Stimulated activated CD8-positive, alpha-beta memory T cell treated with anti-CD3 and anti-CD28 coated beads, Interleukin-7, amount 100 ng/mL, for 1 hour (primary cell): ENCODE measurements around the gene ZNF460.
"Not testable (repeated sequence)": the region's sequence is repeated elsewhere in the genome, so short reads cannot be mapped to it uniquely, and the experiment has no call there.

ENCODE experiments used
- DNase-seq, 2 donors: peaks; one replicate each; pipeline ENCODE4 v3.0.0-alpha.2; 2020; ENCODE audit warnings: low read depth in 2 of 2

Gene ZNF460

GRCh38 chr19:57280165-57280961 is at the start of gene ZNF460:
ZNF460 (plus strand) TSS chr19:57280485; CDS start chr19:57280807, 322 bp downstream.
- DNase-seq, result peak; percentile 92 to 95

GRCh38 chr19:57231686-57232085 is 48.6 kb upstream of the ZNF460 start:
- DNase-seq, result no peak

GRCh38 chr19:57233207-57233606 is 47.1 kb upstream of the ZNF460 start:
- no peak for DNase-seq

GRCh38 chr19:57239982-57240310 is 40.3 kb upstream of the ZNF460 start:
- DNase-seq, result no peak

GRCh38 chr19:57240311-57241090 is 39.8 kb upstream of the ZNF460 start, which contains the start of gene ZNF805:
ZNF805 (plus strand) TSS chr19:57240632; CDS start chr19:57240892, 260 bp downstream.
- DNase-seq, result peak; percentile 92

- DNase-seq, result no peak
These were observed 39.1 kb upstream of the ZNF460 start for GRCh38 chr19:57241176-57241575.

GRCh38 chr19:57242821-57243220 is 37.5 kb upstream of the ZNF460 start:
- no peak for DNase-seq

- DNase-seq, result no peak
These were observed 35.8 kb upstream of the ZNF460 start for GRCh38 chr19:57244513-57244912.

- no peak for DNase-seq
These were observed 35.2 kb upstream of the ZNF460 start for GRCh38 chr19:57245066-57245465.

- DNase-seq, result no peak
These were observed 34.3 kb upstream of the ZNF460 start for GRCh38 chr19:57245959-57246358.

- DNase-seq, result no peak
These were observed 31.6 kb upstream of the ZNF460 start for GRCh38 chr19:57248646-57249045.

- DNase-seq, result no peak
These were observed 31.0 kb upstream of the ZNF460 start for GRCh38 chr19:57249329-57249728.

- DNase-seq, result not testable (repeated sequence)
These were observed 26.5 kb upstream of the ZNF460 start for GRCh38 chr19:57253767-57254166.

GRCh38 chr19:57262044-57262443 is 18.2 kb upstream of the ZNF460 start:
- no peak for DNase-seq

- DNase-seq, result no peak
These were observed 17.0 kb upstream of the ZNF460 start for GRCh38 chr19:57263244-57263741.

GRCh38 chr19:57267291-57267690 is 13.0 kb upstream of the ZNF460 start:
- no peak for DNase-seq

- no peak for DNase-seq
These were observed 10.6 kb upstream of the ZNF460 start for GRCh38 chr19:57269515-57270250.

- DNase-seq, result no peak
These were observed 9.0 kb upstream of the ZNF460 start for GRCh38 chr19:57271280-57271679.

- DNase-seq, result no peak
These were observed 7.3 kb upstream of the ZNF460 start for GRCh38 chr19:57273014-57273413.

- no peak for DNase-seq
These were observed 3.9 kb upstream of the ZNF460 start for GRCh38 chr19:57276430-57276829.

GRCh38 chr19:57278481-57278880 is 1.8 kb upstream of the ZNF460 start:
- not testable (repeated sequence) for DNase-seq
